RCC 7860 (cell line): ENCODE data around the gene SECTM1.
"Not testable (repeated sequence)": the region's sequence is repeated elsewhere in the genome, so short reads cannot be mapped to it uniquely, and the experiment has no call there.

Source experiments
- DNase-seq: peaks from one replicate; pipeline ENCODE4 v3.0.0-alpha.2; 2015; ENCODE audit warnings: low spot score
- FAIRE-seq: peaks from 2 replicates; lab custom pipeline; 2012; peaks lifted over from hg19 to GRCh38; lab: Jason Lieb, UNC

Gene SECTM1

DNA sequence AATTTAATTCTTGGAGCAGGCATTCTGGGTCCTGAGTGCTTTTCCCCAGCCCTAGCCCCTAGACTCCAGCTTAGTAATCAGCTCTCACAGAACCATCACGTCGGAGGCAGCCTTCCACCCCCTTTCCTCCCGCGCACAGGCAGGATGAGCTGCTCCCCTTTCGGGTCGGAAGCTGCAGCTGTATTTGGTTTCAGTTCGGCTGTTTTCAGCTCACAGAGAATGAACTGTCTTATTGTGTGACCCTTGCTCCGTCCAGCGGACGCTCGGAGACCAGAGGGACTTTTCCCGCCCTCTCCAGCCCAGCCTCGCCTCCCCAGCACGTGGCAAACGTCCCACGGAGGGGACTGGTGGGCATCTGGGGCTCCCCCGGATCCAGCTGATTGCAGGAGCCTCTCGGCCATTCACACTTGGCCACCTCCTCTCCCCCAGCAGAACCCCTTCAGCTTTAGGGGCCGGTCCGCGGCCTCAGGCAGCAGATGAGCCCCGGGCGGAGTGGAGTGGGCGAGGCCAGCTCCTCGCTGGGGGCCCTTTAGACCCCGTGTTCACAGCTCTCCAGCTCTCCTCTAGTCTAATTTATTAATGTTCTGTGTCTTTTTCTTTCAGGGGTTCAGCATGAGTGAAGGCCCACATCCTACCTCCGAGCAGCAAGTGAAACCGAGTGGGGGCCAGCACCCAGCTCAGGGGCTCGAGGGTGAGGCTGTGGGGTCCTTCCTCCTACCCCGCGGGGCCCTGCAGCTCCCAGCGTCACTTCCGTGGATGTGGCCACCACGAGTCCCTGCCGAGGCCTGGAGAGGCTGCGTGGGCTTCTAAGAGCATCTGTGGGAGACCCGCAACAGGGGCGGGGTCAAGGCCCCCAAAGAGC is 37.1 kb upstream of the SECTM1 start:
- FAIRE-seq (no peak), DNase-seq (no peak)

DNA sequence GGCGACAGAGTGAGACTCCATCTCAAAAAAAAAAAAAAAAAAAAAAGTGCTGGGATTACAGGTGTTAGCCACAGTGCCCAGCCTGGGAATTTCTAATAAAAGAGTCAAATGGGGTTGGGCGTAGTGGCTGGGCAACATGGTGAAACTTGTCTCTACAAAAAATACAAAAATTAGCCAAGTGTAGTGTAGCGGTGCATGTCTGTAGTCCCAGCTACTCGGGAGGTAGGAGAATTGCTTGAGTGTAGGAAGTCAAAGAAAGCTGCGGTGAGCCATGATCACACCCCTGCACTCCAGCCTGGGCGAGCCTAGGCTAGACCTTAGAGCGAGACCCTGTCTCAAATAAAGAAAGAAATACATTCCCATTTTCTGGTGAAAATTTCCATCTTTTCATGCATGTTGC is 35.6 kb upstream of the SECTM1 start:
- DNase-seq: no peak
- FAIRE-seq: no peak

DNA sequence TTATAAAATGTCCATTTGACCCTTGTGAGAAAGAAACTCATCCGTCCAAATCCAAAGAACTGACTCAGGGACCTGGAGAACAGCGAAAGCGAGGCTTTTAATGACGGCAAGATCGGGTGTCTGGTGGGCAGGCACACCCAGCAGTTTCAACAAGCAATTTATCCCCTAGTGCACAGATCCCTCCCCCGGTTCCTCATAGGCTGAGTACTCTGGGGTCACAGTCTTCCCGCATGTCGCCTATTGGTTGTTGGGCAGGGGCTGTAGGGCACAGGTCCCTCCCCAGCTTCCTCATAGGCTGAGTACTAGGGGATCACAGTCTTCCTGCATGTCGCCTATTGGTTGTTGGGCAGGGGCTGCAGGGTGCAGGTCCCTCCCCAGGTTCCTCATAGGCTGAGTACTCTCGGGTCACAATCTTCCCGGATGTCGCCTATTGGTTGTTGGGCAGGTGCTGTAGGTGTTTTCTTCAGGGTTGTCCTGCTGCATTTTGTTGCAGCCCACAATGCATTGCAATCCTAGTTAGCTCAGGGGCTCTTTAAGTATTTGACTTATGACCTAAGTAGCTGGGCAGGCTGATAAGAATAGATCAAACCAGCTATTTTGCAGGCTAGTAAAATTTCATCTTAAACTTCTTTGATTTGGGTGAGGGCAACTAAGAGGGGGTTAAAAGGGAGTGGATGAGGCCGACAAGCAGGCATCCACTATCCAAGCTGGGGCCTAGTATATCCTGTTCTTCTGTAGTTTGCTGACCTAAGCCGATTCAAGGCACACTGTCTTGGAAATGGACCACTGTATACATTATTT is 34.4 kb upstream of the SECTM1 start:
- no peak for DNase-seq

DNA sequence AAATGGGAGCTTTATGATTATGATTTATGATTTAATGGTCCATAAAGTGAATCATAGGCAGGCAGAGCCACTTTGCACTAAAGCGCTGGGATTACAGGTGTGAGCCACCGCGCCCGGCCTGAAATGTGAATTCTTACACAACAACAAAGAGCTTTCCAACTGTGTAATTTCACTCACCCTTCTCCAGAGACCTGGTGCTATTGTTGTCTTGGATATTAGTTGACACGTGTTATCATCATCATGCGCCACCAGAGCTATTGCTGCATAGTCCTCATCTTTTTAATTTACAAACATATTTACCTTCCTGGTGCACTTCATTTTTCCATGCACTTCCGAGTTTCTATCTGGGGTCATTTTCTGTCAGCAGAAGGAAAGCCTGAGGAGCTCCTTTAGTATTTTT is 33.2 kb upstream of the SECTM1 start:
- FAIRE-seq (no peak), DNase-seq (no peak)

More for the DNA sequence above, 34.4 kb upstream of the SECTM1 start:
- FAIRE-seq: no peak

DNA sequence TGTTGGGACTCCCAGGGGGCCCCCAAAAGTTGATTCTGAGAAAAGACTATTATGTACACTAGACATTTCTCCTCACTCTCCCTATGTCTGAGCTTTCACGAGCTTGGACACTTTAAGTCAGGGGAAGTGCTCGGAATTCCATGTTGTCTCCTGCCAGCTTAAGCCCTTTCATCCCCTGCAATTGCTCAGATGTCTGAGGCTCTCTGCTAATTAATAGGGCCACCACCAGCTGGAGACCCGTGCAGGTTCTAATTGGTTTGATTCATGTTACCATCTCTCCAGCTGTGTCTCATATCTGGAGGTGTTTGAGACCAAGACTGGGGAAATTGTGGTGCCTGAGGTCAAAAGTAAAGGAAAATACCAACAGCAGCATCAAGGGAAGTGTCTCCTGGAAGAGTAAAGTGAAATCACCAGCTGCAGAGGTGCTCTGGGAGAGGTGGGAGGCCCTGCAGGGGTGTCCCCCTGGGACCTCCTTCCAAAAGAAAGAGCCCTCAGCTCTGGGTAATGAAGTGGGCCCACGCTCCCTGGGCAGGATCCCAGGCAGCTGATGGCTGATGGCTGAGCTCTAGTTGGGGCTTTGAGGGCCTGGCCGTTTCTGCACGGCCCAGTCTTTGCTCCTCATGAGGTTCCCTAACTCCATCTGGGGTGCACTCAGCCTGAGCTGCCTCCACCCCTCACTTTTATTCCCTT is 32.2 kb upstream of the SECTM1 start:
- FAIRE-seq (no peak), DNase-seq (no peak)

DNA sequence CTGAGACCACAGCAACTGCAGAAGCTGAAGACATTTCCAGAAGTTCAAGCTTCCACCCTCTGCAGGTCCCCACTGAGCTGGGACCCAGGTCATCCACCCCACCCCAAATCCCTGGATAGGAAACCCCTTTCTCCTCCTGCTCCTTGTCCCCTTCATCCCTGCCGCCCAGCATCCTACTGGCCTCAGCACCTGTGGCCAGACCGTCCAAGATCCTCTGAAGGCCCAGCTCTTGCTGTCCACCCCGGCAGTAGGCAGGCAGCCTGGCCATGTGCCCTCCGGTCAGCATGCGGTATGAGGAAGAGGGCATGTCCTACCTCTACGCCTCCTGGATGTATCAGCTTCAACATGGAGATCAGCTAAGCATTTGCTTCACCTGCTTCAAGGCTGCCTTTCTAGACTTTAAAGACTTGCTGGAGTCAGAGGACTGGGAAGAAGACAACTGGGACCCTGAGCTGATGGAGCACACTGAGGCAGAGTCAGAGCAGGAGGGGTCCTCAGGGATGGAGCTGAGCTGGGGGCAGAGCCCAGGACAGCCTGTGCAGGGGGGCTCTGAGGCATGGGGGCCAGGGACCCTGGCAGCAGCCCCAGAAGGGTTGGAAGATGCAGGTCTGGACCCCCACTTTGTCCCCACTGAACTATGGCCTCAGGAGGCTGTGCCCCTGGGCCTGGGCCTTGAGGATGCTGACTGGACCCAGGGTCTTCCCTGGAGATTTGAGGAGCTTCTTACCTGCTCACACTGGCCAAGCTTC is 28.5 kb upstream of the SECTM1 start:
- no peak for FAIRE-seq
- DNase-seq: no peak

DNA sequence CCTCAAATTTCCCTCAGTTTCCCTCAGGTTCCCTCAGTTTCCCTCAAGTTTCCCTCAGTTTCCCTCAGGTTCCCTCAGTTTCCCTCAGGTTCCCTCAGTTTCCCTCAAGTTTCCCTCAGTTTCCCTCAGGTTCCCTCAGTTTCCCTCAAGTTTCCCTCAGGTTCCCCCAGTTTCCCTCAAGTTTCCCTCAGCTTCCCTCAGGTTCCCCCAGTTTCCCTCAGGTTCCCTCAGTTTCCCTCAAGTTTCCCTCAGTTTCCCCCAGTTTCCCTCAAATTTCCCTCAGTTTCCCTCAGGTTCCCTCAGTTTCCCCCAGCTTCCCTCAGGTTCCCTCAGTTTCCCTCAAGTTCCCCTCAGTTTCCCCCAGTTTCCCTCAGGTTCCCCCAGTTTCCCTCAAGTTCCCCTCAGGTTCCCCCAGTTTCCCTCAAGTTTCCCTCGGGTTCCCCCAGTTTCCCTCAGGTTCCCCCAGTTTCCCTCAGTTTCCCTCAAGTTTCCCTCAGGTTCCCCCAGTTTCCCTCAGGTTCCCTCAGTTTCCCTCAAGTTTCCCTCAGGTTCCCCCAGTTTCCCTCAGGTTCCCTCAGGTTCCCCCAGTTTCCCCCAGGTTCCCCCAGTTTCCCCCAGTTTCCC is 26.0 kb upstream of the SECTM1 start:
- not testable (repeated sequence) for FAIRE-seq, DNase-seq

DNA sequence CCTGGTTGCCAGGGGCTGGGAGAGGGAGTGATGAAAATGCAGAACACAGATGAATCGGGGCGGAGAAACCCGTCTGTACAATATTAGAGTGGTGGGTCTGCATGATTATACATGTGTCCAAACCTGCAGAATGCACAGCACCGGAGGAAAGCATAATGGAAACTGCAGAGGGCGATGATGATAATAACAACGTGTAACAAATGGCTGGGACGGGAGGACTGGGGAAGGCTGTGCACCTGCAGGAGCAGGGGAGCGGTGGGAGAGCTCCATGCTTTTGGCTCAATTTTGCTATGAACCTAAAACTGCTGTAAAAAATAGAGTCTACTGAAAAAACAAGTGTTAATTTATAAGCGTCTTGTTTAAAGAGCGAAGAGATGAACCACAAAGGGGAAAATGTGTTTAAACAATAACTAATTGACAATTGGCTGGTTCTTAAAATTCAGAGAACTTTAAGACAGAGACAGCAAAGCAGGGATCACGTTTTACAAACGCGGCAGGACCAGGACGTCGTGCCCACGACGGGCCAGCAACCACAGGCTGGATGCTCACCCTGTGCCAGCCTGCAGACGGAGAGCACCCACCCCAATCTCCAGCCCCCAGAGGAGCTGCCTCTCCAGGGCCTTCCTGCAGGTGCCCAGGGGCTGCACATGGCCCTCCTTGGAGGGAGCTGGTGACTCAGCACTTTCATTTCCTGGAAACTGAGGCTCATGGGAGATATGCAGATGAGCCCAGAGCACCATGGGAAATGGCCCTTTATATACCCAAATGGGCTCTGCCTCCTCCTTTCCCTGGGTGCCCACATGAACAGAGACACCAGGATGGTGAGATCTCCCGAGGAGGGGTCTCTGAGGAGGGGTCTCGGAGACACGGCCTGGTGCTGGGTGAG is 25.1 kb upstream of the SECTM1 start, which contains the start of gene TEX19:
Gene TEX19, plus strand, starts transcription at position 783 of the 886 bp plus-strand sequence. CDS start 2,904 bp downstream, outside the sequence.
- DNase-seq (no peak), FAIRE-seq (no peak)

DNA sequence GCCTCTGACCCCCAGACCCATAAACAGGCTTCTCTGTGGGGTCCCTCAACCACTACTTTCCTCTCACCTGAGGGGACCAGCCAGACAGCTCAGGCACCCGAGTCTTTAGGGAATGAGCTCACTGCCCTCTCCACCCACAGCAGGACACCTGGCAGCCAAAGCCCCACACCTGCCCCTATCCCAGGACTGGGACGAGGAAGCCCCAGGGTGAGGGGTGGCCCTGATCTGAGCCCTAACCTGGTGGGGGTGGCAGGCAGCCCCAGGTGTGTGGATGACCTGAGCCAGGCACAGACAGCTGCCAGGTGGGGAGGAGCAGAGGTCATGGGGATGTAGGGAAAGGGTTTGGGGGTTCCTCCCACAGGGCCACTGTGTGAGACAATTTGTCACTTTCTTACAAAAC is 23.8 kb upstream of the SECTM1 start:
- no peak for FAIRE-seq
- DNase-seq: no peak

DNA sequence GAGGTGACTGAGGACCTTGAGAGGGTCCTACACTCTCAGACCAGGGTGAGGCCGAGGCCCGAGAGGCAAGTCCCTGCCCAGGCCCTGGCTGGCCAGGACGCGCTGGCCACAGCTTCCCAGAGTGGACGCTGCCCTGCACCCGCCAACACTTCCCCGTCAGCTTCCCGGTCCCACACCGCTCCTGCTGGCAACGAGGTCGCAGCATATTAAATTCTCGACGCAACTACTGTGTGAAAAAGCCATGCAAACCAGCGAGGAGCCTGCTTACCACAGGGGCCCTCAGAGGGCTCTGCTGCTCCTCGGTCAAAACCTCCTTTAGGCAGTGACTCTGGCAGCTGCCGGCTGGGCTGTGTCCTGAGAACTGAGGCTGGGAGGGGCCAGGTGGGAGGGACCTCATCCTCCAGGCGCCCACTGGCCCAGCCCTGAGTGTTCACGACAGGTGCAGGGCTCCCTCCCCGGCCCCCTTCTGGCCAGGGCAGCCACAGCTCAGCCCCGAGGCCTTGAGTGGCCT is 23.3 kb upstream of the SECTM1 start:
- no peak for FAIRE-seq

DNA sequence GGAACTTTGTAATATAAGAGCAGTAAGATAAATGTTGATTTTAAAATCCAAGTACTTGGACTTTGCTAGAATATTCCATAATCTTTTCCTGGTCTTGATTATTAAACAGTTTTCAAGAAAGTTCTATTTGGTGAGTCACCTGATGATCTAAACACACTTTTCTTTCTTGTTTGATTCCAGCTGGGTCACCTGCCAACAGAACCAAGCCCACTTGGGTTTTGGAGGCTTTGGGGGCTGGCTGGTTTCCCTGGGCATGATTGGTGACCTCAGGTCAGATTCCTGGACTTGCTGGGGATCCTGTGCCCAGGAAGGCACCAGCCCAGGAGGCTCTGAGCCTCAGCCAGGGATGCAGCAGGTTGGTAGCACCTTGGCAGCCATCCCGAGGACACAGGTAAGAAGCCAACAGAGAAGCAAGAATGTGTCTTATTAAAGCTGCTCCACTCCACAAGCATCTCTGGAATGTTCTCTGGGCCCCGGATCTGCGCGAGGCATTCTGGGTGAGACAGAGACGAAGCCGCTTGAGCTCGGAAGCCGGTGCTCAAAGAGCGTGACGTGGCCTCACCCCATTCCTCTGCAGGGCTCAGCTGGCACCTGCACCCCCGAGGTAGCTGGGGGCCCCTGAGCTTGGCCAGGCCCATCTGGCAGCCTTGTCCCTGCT is 22.3 kb upstream of the SECTM1 start:
- no peak for FAIRE-seq
- DNase-seq: no peak

More for the DNA sequence above, 23.3 kb upstream of the SECTM1 start:
- DNase-seq: no peak

DNA sequence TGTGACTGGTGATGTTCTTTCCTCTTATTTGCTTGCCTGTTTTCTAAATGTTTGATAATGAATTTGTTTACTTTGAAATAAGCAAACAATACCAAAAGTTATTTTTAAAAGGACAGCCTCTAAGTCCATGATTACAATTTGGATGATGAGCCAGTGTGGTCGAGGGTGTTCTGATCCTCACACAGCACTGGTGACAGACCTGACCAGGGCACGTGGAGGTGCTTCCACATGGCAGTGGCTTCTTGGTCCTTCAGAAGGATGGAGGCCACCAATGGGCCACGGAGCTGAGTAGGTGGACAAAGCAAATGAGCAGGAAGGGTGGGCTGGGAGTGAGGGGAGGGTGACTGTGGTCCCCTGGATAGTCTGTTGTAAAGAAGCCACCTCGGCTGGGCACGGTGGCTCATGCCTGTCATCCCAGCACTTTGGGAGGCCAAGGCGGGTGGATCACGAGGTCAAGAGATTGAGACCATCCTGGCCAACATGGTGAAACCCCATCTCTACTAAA is 21.3 kb upstream of the SECTM1 start:
- FAIRE-seq (no peak), DNase-seq (no peak)

DNA sequence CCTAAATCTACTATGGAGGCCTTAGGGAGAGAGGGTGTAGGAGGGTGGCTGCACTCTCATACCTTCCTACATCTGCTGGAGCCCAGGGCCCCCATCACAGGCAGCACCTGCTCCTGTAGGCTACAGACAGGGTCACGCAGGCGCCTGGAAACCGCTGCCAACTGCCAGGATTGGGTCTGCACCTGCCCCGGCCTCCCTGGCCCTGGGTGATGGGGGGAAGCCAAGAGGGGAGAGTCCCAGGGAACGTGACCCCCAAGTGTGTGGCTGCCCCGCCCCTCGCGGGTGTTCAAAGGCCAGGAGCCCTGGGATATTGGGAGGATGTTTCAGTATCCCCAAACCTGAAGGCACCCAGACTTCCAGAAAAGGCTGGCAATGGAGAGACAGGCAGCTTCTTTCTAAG is 19.9 kb upstream of the SECTM1 start:
- FAIRE-seq (no peak), DNase-seq (no peak)

DNA sequence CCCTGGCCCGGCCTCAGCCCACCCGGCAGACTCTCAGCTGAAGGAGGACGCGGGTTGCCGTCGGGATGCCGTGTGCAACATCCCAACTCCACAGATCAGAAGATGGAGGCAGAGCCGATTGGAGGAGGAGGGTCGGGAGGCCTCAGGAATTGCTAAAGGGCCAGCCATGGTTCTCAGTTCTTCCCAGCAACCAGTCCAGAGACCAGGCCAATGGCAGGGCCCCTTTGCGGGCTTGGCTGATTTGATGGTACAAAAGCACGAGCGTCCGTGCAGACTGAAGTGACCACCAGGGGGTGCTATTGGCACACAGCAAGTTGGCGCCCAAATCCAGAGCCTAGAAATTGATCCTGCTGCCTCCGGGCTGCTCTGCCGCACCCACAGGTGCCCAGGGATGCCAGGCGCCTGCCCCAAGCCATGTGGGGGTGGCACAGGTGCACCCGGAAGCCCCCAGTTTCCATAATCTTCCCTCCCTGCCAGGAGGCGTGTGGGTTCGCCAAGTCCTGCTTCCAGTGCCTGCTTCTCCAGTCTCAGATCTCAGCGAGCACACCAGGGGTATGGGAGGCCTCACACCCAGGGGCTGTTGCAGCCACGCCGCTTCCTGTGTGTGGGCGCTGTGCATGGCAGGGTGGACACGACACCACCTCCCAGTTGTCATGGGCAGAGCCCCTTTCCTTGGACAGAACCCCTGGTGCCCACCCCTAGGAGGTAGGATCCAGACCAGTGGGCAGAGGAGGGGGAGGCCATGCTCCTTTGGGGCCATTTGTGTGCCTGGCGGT is 18.3 kb upstream of the SECTM1 start:
- no peak for FAIRE-seq
- peak; percentile 69 for DNase-seq

DNA sequence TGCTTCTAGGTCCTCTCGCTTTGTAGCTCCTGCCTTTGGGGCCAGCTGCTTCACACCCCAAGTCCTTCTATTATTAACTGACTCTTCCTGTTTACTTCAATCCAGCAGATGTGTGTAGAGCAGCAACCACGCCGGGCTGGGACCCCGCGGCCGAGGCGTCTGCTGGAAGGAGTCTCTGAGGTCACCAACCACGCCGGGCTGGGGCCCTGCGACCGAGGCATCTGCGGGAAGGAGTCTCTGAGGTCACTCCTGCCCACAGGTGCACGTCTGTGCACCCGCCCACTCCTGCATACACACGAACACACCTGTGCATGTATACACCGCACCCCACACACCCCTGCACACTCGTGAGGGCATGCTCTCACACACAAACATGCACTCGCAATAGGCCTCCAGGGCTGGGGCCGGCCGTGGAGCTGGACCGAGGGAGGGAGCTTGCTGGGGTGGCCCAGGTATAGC is 17.7 kb upstream of the SECTM1 start:
- DNase-seq (no peak), FAIRE-seq (no peak)

DNA sequence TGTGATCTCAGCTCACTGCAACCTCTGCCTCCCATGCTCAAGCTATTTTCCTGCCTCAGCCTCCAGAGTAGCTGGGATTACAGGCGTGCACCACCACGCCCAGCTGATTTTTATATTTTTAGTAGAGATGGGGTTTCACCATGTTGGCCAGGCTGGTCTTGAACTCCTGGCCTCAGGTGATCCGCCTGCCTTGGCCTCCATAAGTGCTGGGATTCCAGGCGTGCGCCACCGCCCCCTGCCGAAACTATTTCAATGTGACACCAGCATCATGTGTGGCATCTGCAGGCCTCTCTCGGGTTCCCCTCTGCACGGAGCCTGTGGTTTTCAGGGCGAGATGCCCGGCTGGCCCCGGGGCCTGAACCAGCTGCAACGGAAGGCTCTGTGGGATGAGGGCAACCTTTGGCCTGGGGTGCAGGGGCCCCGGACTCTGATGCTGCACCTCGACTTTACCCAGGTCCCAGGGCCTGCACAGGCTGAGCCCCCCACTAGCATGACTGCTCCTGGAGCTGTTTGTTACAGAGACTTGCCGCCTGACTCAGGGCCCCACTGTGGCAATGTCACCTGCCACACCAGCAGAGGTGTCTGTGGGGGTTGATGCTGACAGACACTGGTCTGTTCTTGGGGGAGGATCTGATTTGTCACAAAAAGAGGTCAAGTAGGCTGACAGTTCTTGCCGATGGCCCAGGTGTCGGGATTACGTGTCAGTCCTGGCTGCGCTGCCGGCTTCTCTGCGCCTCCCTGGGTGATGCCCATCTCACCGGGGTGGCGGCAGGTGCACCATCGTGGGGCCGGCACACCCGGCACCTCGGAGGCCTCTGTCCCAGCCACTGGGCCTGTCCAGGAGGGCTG is 16.8 kb upstream of the SECTM1 start:
- DNase-seq (no peak), FAIRE-seq (no peak)
